ENCODE results near the gene RNPEPL1.
"Not testable (repeated sequence)": the region's sequence is repeated elsewhere in the genome, so short reads cannot be mapped to it uniquely, and the experiment has no call there.

RNPEPL1 gene

GRCh38 chr2:240538031-240538780, 30.1 kb upstream of the RNPEPL1 start:
- peaks cover 91% of the 10 kb centered on the region for H3K36me3 ChIP-seq
- no peak for TF ChIP-seq Cebpa-rat (IDR thresholded peaks at IDR 0.05)

GRCh38 chr2:240539101-240539500, 29.2 kb upstream of the RNPEPL1 start:
- not testable (repeated sequence) for H3K27ac ChIP-seq, H3K4me3 ChIP-seq, H3K4me2 ChIP-seq, H3K4me1 ChIP-seq, H3K9ac ChIP-seq, H3K27me3 ChIP-seq
- Histone ChIP-seq H3K36me3 (peaks cover 91% of the 10 kb centered on the region), H4K20me1 (peaks cover 22% of the 10 kb centered on the region), H3K9me3 (peaks cover 58% of the 10 kb centered on the region)

More at GRCh38 chr2:240538031-240538780, 30.1 kb upstream of the RNPEPL1 start:
- Histone ChIP-seq H3K4me2 (no peak overlapping the region), H3K9ac (no peak overlapping the region), H4K20me1 (peaks cover 22% of the 10 kb centered on the region), H3K4me3 (no peak overlapping the region), H3K27ac (no peak overlapping the region), H3K9me3 (peaks cover 60% of the 10 kb centered on the region), H3K27me3 (no peaks in the 10 kb centered on the region), H3K4me1 (no peaks in the 10 kb centered on the region)

GRCh38 chr2:240539906-240540305, 28.4 kb upstream of the RNPEPL1 start:
- TF ChIP-seq Cebpa-rat (IDR thresholded peaks at IDR 0.05): no peak
- Histone ChIP-seq H3K9ac (no peak overlapping the region), H3K4me1 (no peaks in the 10 kb centered on the region), H4K20me1 (peaks cover 22% of the 10 kb centered on the region), H3K36me3 (peaks cover 89% of the 10 kb centered on the region), H3K4me2 (no peak overlapping the region), H3K4me3 (no peak overlapping the region), H3K9me3 (peaks cover 57% of the 10 kb centered on the region), H3K27ac (no peak overlapping the region), H3K27me3 (no peaks in the 10 kb centered on the region)

GRCh38 chr2:240551288-240551687, 17.0 kb upstream of the RNPEPL1 start:
- H3K36me3 ChIP-seq: peaks cover 38% of the 10 kb centered on the region

GRCh38 chr2:240551811-240552210, 16.5 kb upstream of the RNPEPL1 start:
- H3K36me3 ChIP-seq: peaks cover 43% of the 10 kb centered on the region
- no peaks in the 10 kb centered on the region for H3K27me3 ChIP-seq
- H3K4me2 ChIP-seq: peak overlapping the region; percentile 82
- peak overlapping the region; percentile 91 for H3K27ac ChIP-seq
- H4K20me1 ChIP-seq: peaks cover 24% of the 10 kb centered on the region; the same call in 1 of the 2 replicates
- H3K4me3 ChIP-seq: peak overlapping the region; percentile 53
- peaks cover 62% of the 10 kb centered on the region for H3K4me1 ChIP-seq
- peaks cover 9% of the 10 kb centered on the region for H3K9me3 ChIP-seq
- no peak for TF ChIP-seq Cebpa-rat (IDR thresholded peaks at IDR 0.05)
- H3K9ac ChIP-seq: peak overlapping the region; percentile 74

More at GRCh38 chr2:240551288-240551687, 17.0 kb upstream of the RNPEPL1 start:
- Histone ChIP-seq H3K9ac (peak overlapping the region; percentile 74), H4K20me1 (peaks cover 20% of the 10 kb centered on the region; the same call in 1 of the 2 replicates), H3K27me3 (no peaks in the 10 kb centered on the region), H3K4me1 (peaks cover 57% of the 10 kb centered on the region), H3K9me3 (peaks cover 9% of the 10 kb centered on the region), H3K4me3 (peak overlapping the region; percentile 53), H3K27ac (peak overlapping the region; percentile 91), H3K4me2 (peak overlapping the region; percentile 82)
- TF ChIP-seq Cebpa-rat (IDR thresholded peaks at IDR 0.05): no peak

- Histone ChIP-seq H3K36me3 (peaks cover 64% of the 10 kb centered on the region), H3K4me3 (no peak overlapping the region), H3K27me3 (no peaks in the 10 kb centered on the region), H3K9ac (0 out of 2 replicates have a peak overlapping the region, but pooled peaks have one; percentile 32), H3K4me2 (peak overlapping the region; percentile 82), H4K20me1 (peaks cover 41% of the 10 kb centered on the region; the same call in 1 of the 2 replicates), H3K27ac (peak overlapping the region; percentile 91), H3K9me3 (peaks cover 5% of the 10 kb centered on the region), H3K4me1 (peaks cover 81% of the 10 kb centered on the region)
- no peak for TF ChIP-seq Cebpa-rat (IDR thresholded peaks at IDR 0.05)
These were observed 14.3 kb upstream of the RNPEPL1 start for GRCh38 chr2:240553956-240554480.

- peaks cover 48% of the 10 kb centered on the region; the same call in 1 of the 2 replicates for H4K20me1 ChIP-seq
- no peak overlapping the region for H3K4me3 ChIP-seq
- H3K9me3 ChIP-seq: peaks cover 5% of the 10 kb centered on the region
- TF ChIP-seq Cebpa-rat (IDR thresholded peaks at IDR 0.05): no peak
- H3K27me3 ChIP-seq: no peaks in the 10 kb centered on the region
- peaks cover 69% of the 10 kb centered on the region for H3K36me3 ChIP-seq
- H3K4me2 ChIP-seq: peak overlapping the region; percentile 82
- H3K4me1 ChIP-seq: peaks cover 90% of the 10 kb centered on the region
- peak overlapping the region; percentile 91 for H3K27ac ChIP-seq
- 0 out of 2 replicates have a peak overlapping the region, but pooled peaks have one; percentile 32 for H3K9ac ChIP-seq
These were observed 13.4 kb upstream of the RNPEPL1 start for GRCh38 chr2:240554767-240555493.

- Histone ChIP-seq H3K9me3 (peaks cover 4% of the 10 kb centered on the region), H3K9ac (no peak overlapping the region), H3K27ac (0 out of 2 replicates have a peak overlapping the region, but pooled peaks have one; percentile 22), H3K4me1 (peaks cover 90% of the 10 kb centered on the region), H3K4me3 (no peak overlapping the region), H3K36me3 (peaks cover 68% of the 10 kb centered on the region), H4K20me1 (peaks cover 48% of the 10 kb centered on the region; the same call in 1 of the 2 replicates), H3K27me3 (no peaks in the 10 kb centered on the region), H3K4me2 (peak overlapping the region; percentile 82)
- TF ChIP-seq Cebpa-rat (IDR thresholded peaks at IDR 0.05): no peak
These were observed 12.6 kb upstream of the RNPEPL1 start for GRCh38 chr2:240555541-240556250.

- H3K27ac ChIP-seq: no peak overlapping the region; the same call in 1 of the 2 replicates
- no peak for TF ChIP-seq Cebpa-rat (IDR thresholded peaks at IDR 0.05)
- H3K4me2 ChIP-seq: peak overlapping the region; percentile 22; the same call in 1 of the 2 replicates
- H3K36me3 ChIP-seq: peaks cover 65% of the 10 kb centered on the region
- H3K9ac ChIP-seq: no peak overlapping the region
- no peaks in the 10 kb centered on the region for H3K9me3 ChIP-seq
- H4K20me1 ChIP-seq: peaks cover 48% of the 10 kb centered on the region; the same call in 1 of the 2 replicates
- peaks cover 80% of the 10 kb centered on the region for H3K4me1 ChIP-seq
- H3K4me3 ChIP-seq: no peak overlapping the region
- no peaks in the 10 kb centered on the region for H3K27me3 ChIP-seq
These were observed 11.7 kb upstream of the RNPEPL1 start for GRCh38 chr2:240556553-240557100.
